ENCODE results near the gene HEG1. TPM values are rescaled to one million over a fixed set of nuclear protein-coding genes. Genes with fewer than 3 reads are reported as not detected.

The HEG1 gene
- total RNA-seq, 1 experiment from 2014 or later = 14.6 TPM

DNA sequence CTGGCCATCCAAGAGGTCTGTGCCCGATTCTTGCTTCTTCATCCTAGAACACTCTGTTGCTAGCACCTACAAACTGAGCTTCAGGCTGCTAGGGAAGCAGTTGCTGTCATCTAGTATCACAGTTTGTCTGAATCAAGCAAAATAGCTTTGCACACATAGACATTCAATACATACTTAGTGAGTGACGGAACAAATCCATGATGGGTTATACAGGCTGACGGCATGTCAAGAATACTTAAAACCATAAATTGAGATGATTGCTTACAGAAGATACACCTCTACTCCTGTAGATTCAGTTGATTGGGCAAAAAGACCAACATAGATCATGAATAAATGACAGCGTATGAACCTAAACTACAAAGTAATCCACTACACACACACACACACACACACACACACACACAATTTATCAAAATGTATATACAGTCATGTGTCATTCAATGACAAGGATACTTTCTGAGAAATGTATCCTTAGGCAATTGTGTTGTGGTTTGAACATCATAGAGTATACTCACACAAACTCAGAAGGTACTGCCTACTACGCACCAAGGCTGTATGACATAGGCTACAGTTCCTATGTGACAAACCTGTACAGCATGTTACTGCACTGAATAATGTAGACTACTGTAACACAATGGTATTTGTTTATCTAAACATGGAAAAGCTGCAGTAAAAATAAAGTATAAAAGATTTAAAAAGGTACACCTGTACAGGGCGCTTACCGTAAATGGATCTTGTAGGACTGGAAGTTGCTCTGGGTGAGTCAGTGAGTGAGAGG is 14.4 kb upstream of the HEG1 start:
- ChIA-PET POLR2A (no interaction called here), CTCF (interaction anchor here (0.5 to 1.4 kb wide), 2 partner anchors 85 to 94 kb away, joined by 3 read pairs; no protein-coding TSS in a partner anchor)
- H3K27ac Mint-ChIP-seq = no peak overlapping the region
- ATAC-seq = no peak
- DNase-seq (ENCODE audit: low spot score) = no peak
- H3K4me3 Mint-ChIP-seq = no peak overlapping the region
- H3K36me3 Mint-ChIP-seq = no peaks in the 10 kb centered on the region
- peaks cover 6% of the 10 kb centered on the region for H3K4me1 Mint-ChIP-seq
- no peaks in the 10 kb centered on the region for H3K9me3 Mint-ChIP-seq
- TF ChIP-seq GABPB1 (CRISPR knock-in tag; IDR thresholded peaks at IDR 0.05) = no peak
- TF ChIP-seq SMAD3 (CRISPR knock-in tag; IDR thresholded peaks at IDR 0.05; ENCODE audit: borderline replicate concordance) = no peak
- no peak for TF ChIP-seq FOXP1 (CRISPR knock-in tag; IDR thresholded peaks at IDR 0.05; ENCODE audit: borderline replicate concordance)
- no peaks in the 10 kb centered on the region for H3K27me3 Mint-ChIP-seq (ENCODE audit: low read depth)

DNA sequence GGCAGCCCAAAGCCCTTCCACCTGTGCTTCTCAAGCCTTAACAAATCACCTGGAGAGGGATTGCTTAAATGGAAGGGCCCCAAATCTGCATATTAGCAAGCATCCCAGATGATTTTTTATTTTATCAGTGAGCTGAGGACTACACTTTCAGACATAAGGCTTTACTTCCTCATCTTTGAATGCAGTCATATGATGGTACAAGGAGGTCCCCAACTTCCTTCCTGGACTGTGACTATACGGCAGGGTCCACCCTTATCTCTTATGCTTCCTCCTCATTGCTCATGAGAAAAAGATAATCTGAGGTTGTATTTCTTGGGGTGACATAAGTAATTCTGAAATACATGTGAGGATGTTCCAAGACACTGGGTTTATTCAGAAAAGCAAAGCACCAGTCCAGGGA is 13.7 kb upstream of the HEG1 start:
- peaks cover 5% of the 10 kb centered on the region for H3K9me3 Mint-ChIP-seq
- CTCF ChIA-PET = interaction anchor here (1.4 kb wide), 1 partner anchor 95 kb away, joined by 3 read pairs; no protein-coding TSS in a partner anchor

More for the DNA sequence above, 13.7 kb upstream of the HEG1 start:
- TF ChIP-seq HMGXB4 (CRISPR knock-in tag; IDR thresholded peaks at IDR 0.05) (no peak), SMAD4 (CRISPR knock-in tag; IDR thresholded peaks at IDR 0.05) (no peak), RORB (CRISPR knock-in tag; IDR thresholded peaks at IDR 0.05) (no peak), NR2C2 (CRISPR knock-in tag; IDR thresholded peaks at IDR 0.05) (no peak), AR (CRISPR knock-in tag; IDR thresholded peaks at IDR 0.05) (no peak), OVOL2 (CRISPR knock-in tag; IDR thresholded peaks at IDR 0.05; ENCODE audit: borderline replicate concordance) (no peak)
- TF ChIP-seq, protein P1, sequence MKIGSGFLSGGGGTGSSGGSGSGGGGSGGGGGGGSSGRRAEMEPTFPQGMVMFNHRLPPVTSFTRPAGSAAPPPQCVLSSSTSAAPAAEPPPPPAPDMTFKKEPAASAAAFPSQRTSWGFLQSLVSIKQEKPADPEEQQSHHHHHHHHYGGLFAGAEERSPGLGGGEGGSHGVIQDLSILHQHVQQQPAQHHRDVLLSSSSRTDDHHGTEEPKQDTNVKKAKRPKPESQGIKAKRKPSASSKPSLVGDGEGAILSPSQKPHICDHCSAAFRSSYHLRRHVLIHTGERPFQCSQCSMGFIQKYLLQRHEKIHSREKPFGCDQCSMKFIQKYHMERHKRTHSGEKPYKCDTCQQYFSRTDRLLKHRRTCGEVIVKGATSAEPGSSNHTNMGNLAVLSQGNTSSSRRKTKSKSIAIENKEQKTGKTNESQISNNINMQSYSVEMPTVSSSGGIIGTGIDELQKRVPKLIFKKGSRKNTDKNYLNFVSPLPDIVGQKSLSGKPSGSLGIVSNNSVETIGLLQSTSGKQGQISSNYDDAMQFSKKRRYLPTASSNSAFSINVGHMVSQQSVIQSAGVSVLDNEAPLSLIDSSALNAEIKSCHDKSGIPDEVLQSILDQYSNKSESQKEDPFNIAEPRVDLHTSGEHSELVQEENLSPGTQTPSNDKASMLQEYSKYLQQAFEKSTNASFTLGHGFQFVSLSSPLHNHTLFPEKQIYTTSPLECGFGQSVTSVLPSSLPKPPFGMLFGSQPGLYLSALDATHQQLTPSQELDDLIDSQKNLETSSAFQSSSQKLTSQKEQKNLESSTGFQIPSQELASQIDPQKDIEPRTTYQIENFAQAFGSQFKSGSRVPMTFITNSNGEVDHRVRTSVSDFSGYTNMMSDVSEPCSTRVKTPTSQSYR (CRISPR knock-in tag; IDR thresholded peaks at IDR 0.05) = no peak
- peaks cover 6% of the 10 kb centered on the region for H3K4me1 Mint-ChIP-seq
- no peak overlapping the region for H3K4me3 Mint-ChIP-seq
- no peak for DNase-seq (ENCODE audit: low spot score)
- H3K27me3 Mint-ChIP-seq (ENCODE audit: low read depth) = no peaks in the 10 kb centered on the region
- H3K27ac Mint-ChIP-seq = no peak overlapping the region
- H3K36me3 Mint-ChIP-seq = no peaks in the 10 kb centered on the region
- POLR2A ChIA-PET = no interaction called here
- no peak for ATAC-seq
